Tongue (tissue), 2 donors: Measurements from ENCODE around the gene SALL2. TPM values are rescaled to one million over a fixed set of nuclear protein-coding genes. Genes with fewer than 3 reads are reported as not detected.
A peak's percentile ranks its signal among the peaks of the same experiment; 100 is the strongest.

Experiments
- DNase-seq: peaks from one replicate; pipeline ENCODE4 v3.0.0-alpha.2; 2015
- total RNA-seq: library from RNA; depleted of rRNA; stranded (reverse); fragments of >200 nt; gene quantifications from one replicate; pipeline ENCODE4 v1.2.3, GENCODE V29; 2014

SALL2 gene
- total RNA-seq, 1 donor from 2014 or later: 9.0 TPM

DNA sequence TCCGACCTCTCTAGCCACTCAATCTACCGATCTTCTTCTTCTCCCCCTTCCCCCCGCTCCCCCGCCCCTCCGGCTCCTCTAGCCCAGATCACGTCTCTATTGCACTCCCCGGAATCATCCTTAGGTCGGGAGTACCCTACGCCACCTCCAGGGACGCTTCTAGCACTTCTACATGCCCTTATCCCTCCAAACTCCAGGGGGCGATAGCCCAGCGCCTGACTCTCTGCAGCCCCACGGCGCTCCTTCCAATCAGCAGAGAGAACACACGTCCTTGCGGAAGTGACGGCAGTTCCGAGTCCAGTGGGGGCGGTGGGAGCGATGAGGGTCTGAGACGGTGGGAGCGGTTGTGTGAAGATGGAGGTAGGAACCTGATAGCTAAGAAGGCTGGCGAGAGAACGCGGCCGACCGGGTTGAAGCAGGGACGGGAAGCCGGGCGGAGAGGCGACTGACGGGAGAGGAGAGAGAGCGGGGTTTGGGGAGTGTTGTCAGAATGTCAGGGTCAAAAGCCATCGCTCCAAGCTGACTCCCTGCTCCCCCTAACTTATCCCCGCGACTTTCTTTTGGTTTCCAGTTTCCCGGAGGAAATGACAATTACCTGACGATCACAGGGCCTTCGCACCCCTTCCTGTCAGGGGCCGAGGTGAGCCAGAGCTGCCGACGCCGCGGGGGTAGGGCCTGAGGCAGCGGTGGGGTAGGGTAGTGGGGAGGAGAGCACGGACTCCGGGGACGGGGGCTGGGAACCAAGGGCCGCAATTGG, 49.0 kb downstream of the SALL2 start, which contains the start of the genes RAB2B and TOX4:
TSS of gene RAB2B (minus strand) at position 35 of the 757 bp plus-strand sequence. CDS start 87 bp downstream, outside the sequence.
TSS of gene TOX4 (plus strand) at position 271 of the 757 bp plus-strand sequence. CDS start at position 355, 84 bp downstream.
- DNase-seq: peak; percentile 100

DNA sequence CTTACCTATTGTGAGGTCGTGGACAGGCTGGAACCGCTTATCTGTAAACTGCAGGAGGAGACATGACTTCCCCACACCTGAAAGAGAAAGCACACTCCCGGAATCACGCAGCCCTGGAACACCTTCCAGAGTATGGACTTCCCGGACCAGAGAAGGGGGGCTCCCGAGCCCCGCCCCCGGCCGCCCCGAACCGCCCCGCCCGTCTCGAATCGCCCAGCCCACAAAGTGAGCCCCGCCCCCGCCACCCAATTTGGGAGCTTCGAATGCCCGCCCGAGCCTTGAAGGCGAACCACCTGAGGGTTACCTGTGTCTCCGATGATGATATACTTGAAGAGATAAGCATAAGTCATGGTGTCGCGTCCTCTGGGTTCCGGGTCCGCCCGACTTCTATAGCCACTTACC, 49.6 kb downstream of the SALL2 start:
- DNase-seq: no peak

DNA sequence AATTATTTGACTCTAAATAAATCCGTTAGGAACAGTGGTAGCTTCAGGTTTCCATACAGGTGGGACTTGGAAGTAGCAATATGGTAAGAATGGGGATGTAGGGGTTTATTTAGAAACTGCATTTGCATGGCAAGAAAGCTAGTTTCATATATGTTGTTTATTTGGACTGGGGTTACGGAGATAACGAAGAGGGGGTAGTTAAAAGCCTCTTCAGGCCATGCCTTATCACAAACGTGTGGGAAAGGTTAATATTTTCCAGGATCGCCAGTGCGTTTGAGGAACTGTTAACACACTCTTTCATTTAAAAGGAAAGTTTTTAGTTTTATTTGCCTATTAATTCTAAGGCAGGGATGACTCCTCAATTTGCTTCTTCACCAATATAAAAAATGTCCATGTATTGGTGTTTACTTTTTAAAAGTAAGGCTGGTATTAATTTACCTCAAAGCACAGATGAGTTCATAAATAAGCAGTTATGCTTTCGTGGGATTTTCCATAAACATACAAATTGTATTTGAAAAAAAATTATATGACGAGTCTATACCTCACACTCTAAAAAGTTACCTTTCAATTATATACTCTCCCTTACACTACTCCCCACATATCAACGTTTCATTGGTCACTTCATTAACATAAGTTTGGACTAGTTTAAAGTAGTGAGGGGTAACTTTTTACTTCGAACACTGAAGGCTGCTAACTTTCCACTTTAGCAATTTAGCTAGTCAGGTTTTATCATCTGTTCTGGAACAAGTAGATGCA, 50.2 kb downstream of the SALL2 start:
- no peak for DNase-seq

Other genes with a start within 250 kb of the SALL2 start
- 0.41 TPM for gene RPGRIP1, start 246.3 kb downstream of the SALL2 start, total RNA-seq
- gene SUPT16H, start 142.3 kb downstream of the SALL2 start, total RNA-seq: 67.5 TPM
- 48.0 TPM for gene CHD8, start 70.2 kb downstream of the SALL2 start, total RNA-seq
- 17.8 TPM for gene RAB2B, start 49.4 kb downstream of the SALL2 start, total RNA-seq
- 38.2 TPM for gene TOX4, start 49.2 kb downstream of the SALL2 start, total RNA-seq
- gene METTL3, start 15.0 kb downstream of the SALL2 start, total RNA-seq: 61.1 TPM
- not detected for gene OR10G3, start 53.7 kb upstream of the SALL2 start, total RNA-seq
- not detected for gene OR10G2, start 108.6 kb upstream of the SALL2 start, total RNA-seq
- not detected for gene OR4E2, start 127.5 kb upstream of the SALL2 start, total RNA-seq
- not detected for gene OR4E1, start 147.5 kb upstream of the SALL2 start, total RNA-seq